GM21717 (cell line): ENCODE data around the gene FOXN3.
"Not testable (repeated sequence)": the region's sequence is repeated elsewhere in the genome, so short reads cannot be mapped to it uniquely, and the experiment has no call there.

Experiments
- ATAC-seq: cut with Tn5 transposase; IDR thresholded peaks from one replicate; pipeline ENCODE4 v1.9.1; 2021; ENCODE audit warnings: mild to moderate bottlenecking, moderate library complexity; ENCODE audit not compliant: unreplicated experiment

Gene FOXN3

DNA sequence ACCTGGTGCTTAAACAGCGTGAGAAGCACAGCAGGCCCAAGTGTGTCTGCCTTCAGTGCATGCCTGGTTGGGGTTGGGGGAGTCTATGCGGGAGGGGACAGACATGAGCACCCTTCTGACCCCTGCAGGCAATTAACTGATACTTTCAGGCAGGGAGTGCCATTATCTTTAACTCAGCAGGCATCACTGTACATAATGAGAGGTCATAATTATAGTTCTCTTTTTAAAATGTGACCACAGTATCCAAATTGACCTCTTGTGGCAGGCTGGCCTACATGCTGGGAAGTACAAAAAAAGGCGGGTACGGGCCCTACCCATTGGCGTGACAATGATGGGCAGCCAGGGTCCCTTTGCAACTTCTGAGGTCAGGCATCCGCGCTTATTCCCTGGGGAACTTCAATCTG lies 209.1 kb downstream of the FOXN3 start:
- no peak for ATAC-seq

DNA sequence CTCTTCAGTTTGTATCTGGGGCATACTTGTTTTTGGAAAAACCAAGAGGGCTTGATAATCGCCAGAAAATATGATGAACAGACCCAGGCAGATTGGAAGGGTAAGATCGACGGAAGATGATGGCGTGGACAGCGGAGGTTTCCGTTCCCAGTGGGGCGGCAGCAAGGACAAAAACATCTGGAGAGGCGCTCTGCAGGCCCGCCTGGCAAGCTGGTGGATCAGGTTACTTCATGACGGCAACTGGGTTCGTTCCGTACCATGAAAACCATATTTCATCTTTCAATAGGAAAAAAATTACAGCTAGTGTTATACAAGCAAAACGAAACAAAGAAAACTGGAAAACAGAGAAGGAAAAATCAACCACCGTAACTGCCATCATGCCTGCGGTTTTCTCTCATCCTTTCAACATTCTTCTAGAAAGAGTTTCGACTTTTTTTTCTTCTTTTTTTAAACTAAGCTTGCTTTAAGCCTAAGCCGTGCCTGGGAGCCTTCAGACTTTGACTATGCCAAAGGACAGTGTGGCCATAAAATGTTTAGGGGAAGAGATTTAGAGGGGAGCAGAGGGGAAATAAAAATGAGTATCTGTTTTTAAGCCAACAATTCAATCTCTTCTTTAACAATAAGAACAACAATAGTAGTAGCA lies 210.5 kb downstream of the FOXN3 start:
- no peak for ATAC-seq

DNA sequence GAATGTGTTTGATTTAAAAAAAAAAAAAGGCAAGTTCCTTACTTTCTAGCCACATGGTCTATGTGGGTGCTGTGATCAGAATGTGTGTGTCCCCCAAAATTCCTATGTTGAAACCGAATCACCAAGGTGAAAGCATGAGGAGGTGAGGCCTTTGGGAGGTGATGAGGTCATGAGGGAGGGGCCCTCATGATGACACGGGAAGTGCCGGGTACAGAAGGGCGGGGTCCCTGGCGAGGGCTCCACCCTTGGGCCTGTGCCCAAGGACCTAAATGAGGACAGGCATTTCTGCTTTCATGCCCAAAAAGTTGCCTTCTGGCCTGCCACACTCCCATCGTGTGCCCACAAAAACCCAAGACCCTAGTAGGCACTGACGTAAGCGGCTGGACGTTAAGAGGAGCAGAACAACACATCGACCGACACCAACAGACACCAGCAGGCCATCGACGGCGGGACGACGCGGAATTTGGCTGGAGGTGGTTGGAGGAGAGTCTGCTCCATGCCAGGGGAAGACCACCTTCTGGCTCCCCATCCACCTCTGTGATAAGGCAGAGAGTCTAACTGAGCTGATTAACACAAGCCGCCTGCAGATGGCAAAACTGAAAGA lies 211.8 kb downstream of the FOXN3 start:
- no peak for ATAC-seq

DNA sequence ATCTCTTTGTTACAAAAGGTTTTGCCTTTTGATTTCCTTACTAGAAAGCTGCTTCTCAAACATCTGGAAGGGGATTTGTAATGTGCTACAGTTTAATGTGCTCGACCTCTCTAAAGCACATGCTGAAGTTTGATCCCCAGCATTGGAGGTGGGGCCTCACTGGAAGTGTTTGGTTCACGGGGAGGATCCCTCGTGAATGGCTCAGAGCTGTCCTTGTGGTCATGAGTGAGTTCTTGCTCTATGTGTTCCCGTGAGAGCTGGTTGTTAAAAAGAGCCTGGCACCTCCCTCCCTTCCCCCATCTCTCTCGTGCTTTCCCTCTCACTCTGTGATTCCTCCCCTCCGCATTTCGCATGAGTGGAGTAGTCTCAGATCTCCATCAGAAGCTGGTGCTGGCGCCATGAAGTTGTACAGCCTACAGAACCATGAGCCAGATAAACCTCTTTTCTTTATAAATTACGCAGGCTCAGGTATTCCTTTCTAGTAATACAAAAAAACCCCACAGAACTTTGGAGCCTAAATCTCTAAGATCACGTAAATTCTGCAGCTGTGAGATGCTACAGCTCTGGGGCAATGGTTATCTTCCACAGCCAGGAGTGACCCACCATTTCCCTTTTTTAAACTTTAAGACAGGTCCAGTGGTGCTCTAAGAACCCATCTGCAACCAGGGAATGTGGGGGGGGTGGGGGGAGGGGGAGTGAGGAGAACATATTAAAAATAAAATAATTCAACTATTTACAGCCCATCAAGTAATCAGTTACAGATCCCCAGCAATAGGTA lies 214.4 kb downstream of the FOXN3 start:
- ATAC-seq: no peak

DNA sequence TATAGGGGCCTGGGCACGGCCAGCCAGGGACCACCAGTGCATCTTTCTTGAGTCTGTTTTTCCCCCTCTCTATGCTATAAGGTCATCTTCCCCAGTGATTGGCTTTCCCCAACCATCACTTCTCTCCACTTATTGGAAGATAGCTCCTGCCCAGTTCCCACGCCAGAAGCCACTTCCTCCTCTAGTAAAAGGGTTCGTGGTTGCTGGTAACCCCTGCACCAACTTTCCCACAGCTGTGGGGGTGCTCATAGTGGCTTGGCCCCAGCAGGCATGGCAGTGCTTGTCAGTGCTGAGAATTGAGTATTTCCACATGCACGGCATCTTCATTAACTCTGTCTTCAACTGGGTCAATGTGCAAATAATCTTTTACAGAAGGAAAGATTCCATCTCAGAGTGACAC lies 215.4 kb downstream of the FOXN3 start:
- no peak for ATAC-seq

- ATAC-seq: not testable (repeated sequence)
Measured at GRCh38 chr14:89199357-89199756, 217.7 kb downstream of the FOXN3 start.

DNA sequence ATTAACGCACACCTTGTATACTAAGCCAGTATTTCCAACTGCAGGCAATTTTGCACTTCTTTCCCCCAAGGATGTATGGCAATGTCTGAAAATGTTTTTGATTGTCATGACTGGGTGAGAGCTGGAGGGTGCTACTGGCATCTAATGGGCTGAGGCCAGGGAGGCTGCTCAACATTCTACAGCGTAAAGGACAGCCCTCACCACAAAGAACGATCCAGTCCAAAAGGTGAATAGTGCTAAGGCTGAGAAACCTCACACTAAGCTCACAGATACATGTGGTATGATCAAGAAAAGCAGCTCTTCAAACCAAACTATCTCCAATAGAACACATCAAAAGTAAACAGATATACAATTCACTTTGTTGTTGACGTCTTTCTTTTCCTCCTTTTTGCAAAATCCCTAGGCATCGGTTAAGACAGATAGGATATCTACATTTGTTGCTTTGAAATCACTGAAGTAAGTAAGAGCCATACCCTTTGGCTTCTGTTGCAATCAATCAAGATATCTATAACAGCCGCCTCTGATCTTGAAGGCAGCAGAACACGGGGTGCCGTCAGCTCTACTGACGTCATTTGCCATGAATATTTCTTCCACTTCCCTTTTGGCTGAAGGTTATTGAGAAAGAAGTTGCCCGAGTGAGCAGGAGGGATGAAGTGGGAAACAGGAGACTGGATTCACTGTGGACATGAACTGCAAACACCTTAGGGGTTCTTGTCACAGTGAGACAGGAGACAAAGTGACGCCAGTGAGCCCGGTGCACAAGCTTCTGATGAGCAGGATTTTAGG lies 218.3 kb downstream of the FOXN3 start:
- no peak for ATAC-seq

DNA sequence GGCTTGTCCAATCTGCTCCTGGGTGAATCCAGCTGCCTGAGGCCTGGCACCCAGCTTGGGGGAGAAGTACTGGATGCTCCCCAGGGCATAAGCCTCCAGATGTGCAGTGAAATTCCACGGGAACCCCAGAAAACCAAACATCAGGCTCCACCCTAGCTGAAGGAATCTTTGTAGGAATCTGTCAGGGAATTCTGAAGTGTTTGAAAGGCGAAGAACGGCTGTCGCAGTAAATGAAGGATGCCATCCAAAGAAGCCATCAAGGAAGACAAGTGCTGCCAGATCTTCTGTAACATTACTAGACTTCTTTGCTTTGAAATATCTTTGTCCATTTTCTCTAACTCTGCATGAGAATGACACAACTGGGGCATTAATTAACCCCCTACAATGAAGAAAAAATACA lies 219.4 kb downstream of the FOXN3 start:
- ATAC-seq: no peak

DNA sequence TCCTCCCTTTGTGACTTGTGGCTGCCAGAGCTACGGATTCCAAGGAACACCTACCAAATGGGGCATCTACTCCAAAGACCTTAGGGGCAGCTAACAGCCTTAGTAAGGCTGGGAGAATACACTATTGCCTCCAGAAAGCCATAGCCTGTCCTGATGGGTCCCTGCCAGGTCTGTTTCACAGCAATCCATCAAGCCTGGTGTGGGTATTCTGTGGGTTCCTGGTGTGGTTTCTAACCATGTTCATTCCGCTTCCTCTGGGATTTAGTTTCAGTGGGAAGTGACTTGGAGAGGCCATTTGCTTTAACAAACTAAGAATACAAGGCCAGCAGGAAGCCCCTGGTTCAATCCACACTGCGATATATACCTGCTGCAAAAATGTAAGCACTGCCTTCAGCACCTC lies 220.5 kb downstream of the FOXN3 start:
- no peak for ATAC-seq

- no peak for ATAC-seq
Measured at GRCh38 chr14:89194376-89194775, 222.7 kb downstream of the FOXN3 start.

- ATAC-seq: no peak
Measured at GRCh38 chr14:89190765-89191513, 226.1 kb downstream of the FOXN3 start.

DNA sequence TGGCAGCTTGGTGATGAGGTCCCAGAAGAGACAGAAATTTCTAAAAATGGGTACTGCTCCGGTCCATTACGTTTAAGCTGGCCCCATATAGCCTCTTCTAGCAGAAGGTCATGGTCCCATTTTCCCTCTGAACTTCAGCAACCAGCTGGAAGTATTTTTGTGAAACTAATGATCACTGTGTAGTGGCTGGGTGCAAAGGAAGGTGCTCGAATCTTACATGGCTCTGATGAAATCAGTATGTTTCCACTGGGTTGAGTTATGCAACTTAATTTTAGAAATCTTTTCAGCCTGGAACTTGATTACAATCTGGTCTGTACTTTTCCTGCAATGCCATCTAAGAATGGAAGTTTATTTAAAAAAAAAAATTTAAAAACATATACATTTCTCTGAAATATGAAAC lies 228.5 kb downstream of the FOXN3 start:
- ATAC-seq: no peak

DNA sequence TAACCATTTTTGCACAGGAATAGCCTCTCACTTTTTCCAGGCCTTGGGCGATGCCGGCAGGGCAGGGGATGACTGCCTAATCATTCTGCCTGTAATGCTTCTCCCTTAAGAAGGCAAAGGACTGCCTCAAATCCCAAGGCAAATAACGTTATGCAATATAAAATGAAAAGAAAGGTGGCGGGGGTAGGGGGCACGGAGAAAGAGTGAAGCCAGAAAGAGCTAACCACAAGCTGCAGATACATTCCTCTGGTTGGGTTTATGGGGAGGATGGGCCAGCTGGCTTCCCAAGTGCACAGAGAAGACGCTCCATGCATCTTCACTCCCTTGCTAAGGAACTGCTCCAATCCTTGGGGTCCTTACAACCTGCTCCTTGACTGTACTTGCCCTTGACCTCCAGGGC lies 229.5 kb downstream of the FOXN3 start:
- no peak for ATAC-seq

DNA sequence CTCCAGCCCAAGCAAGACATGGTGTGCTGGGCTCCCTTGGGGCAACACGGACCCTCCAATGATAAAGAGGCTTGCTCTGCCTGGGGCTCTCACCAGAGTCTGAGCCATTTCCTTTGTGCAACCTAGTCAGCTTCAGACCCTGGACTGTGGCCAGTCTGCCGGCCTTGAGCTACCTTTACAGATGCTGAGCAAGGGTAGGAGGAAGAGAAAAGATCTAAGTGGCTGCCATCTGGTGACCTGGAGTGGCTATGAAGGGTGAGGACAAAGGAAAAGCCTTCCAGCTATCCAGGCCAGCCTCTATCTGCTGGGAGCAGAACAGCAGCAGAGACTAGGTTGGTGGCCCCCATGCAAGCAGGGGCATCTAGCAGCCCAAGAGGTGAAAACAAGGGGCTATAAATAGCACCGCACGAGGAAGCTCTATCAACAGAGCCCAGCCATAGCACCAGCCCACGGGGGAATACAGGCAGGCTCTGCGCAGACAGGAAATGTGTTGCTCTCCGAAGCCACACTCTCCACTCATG lies 230.1 kb downstream of the FOXN3 start:
- ATAC-seq: no peak

DNA sequence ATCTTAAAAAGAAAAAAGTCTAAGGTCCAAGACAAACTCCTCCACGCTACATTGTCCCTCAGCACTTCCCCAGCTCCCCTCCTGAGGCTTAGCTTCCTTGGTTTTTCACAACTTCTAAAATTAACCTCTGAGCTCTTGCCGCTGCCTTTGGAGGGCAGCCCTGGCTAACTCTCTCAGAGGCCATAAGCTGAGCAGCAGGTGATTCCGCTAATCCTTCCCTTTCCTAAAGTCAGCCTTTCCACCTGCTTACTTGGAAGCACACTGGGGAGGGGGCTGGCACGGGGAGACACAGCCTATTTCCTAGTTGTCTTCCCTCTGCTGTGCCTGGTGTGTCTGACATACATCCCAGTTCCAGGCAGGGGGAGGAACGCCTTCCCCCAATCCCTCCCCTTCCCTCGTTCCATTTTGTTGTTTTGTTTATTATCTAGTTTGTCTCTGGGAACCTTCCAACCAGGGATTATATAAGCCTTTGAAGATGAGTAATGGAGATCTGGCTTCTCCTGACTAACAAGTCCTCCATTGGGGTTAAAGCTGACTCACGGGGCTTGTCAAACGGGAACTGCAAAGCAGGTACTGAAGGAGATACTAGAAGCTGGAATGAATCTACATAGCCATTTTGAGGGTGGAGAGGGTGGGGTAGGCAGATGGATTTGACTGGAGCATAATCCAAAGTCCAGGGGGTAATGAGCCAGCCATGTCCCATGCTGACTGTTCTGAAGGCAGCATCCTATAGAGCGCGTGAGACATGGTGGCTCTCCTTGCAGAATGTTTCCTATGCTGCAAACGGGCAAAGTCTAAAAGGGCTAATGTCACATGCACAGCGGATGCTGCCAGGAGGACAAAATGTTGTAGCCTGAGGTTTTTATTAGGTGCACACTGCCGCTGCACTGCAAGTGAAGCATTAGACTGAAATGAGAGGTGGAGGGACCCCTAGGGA lies 230.8 kb downstream of the FOXN3 start:
- ATAC-seq: no peak

DNA sequence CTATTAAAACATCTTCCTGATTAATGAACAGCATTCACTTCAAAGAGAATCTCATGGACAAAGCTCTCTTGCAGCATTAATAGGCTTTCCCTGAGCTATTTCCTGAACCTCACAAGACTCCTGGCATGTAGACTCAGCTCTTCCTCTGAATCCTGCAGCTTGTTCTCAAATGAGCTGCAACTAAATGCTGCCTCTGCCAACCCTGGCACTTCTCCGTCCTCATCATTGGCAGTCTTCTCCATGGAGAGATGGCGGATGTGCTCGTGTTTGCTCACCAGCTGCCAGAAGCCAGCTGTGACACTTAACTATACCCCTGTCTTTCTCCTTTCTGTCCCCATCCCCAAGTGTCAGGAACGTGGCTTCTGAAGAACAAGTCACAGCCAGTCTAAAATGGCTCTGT lies 232.1 kb downstream of the FOXN3 start:
- ATAC-seq: no peak

DNA sequence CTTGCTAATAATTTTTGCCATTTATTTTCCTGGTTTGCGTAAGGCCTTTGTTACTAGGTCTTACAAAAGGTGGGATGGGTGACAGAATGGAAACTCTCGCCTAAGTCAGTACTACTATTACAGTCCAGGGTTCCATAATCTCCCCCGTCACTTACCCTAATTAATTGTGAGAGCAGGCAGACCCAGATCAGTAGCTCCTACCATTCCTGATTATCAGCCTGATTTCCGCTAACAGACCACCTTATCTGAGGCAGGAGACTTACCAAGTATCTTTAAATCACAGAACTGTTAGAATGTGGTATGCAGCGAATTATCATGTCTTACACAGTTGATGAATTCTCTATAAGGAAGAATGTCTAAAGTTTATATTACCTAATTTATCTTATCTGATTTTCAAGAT lies 234.7 kb downstream of the FOXN3 start:
- ATAC-seq: no peak

DNA sequence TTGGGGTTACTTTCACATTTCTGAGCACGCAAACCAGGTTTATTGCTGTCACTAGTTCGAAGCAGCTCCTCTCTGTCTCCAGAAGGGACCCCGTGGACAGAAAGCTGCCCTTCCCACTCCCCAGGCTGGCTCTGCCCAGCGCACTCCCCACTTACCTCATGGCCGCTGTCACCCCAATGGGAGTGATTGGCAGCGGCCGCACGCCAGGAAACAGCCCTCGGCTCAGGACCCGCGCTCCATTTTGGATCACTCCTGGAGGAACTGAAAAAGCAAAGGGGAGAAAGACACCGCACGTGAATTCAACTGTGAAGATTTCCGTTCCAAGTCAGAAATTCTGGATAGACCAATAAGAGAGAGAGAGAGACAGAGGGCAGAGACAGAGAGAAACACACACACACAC lies 236.5 kb downstream of the FOXN3 start:
- ATAC-seq: no peak

GRCh38 chr14:89179891-89180404 lies 237.1 kb downstream of the FOXN3 start:
- no peak for ATAC-seq
